ENCODE results near the gene RPAP3. TPM values are rescaled to one million over a fixed set of nuclear protein-coding genes. Genes with fewer than 3 reads are reported as not detected.
A peak's percentile ranks its signal among the peaks of the same experiment; 100 is the strongest.

The RPAP3 gene
- polyA plus RNA-seq, 1 donor (not counting 4 experiments of a cell fraction or from before 2014, with no cell fraction given) = 22.9 TPM

GRCh38 chr12:47725893-47726292, 20.1 kb upstream of the RPAP3 start:
- H4K20me1 ChIP-seq (ENCODE audit: control insufficient read depth, extremely low read depth, insufficient read depth, low read length) = no peaks in the 10 kb centered on the region
- H3K4me1 ChIP-seq (ENCODE audit: control insufficient read depth, extremely low read depth, insufficient read depth, low read length) = peaks cover 18% of the 10 kb centered on the region
- H3K9ac ChIP-seq (ENCODE audit: control insufficient read depth, extremely low read depth, insufficient read depth, low read length) = no peak overlapping the region
- H3K27me3 ChIP-seq (ENCODE audit: control insufficient read depth, extremely low read depth, insufficient read depth, low read length) = no peaks in the 10 kb centered on the region
- no peak for TF ChIP-seq EZH2 (IDR thresholded peaks at IDR 0.05; ENCODE audit: low read length)
- TF ChIP-seq CTCF (optimal IDR thresholded peaks at IDR 0.05 in 1 of 3, IDR thresholded peaks at IDR 0.05 in 1 of 3, conservative IDR thresholded peaks at IDR 0.05 in 1 of 3; ENCODE audit: extremely low read depth in 1 of 3, insufficient read depth in 2 of 3, low read length in 3 of 3) = no peak
- peak overlapping the region; percentile 50 for H2AFZ ChIP-seq (ENCODE audit: control insufficient read depth, low read length)
- H3K4me3 ChIP-seq (ENCODE audit: control insufficient read depth in 2 of 3, extremely low read depth in 1 of 3, insufficient read depth in 2 of 3, low read depth in 1 of 3, low read length in 3 of 3) = peak overlapping the region in 1 of 3 experiments; percentile 15
- FAIRE-seq = peak; percentile 62
- dilution Hi-C loops (cut with MboI; ENCODE audit: extremely low pct_ligation_motif_present, low sequenced_read_pairs) = no loop called here
- DNase-seq (ENCODE audit: low read depth, low spot score) = no peak
- no peaks in the 10 kb centered on the region for H3K36me3 ChIP-seq (ENCODE audit: control insufficient read depth in 2 of 2, extremely low read depth in 1 of 2, insufficient read depth in 2 of 2, low read length in 2 of 2)
- no peaks in the 10 kb centered on the region for H3K9me1 ChIP-seq (ENCODE audit: control insufficient read depth, extremely low read depth, insufficient read depth, low read length)
- no peaks in the 10 kb centered on the region for H3K79me2 ChIP-seq (ENCODE audit: control insufficient read depth, insufficient read depth, low read length)
- peak overlapping the region; percentile 47 for H3K4me2 ChIP-seq (ENCODE audit: control insufficient read depth, extremely low read depth, insufficient read depth, low read depth, low read length)
- no peaks in the 10 kb centered on the region for H3K9me3 ChIP-seq (ENCODE audit: control insufficient read depth, low read depth, low read length)
- no peak overlapping the region for H3K27ac ChIP-seq (ENCODE audit: control insufficient read depth, insufficient read depth, low read length)

GRCh38 chr12:47725091-47725772, 19.4 kb upstream of the RPAP3 start, which contains the start of gene ENDOU:
ENDOU (minus strand) TSS chr12:47725490; CDS start chr12:47725413, 77 bp downstream.
- Histone ChIP-seq H3K4me1 (ENCODE audit: control insufficient read depth, extremely low read depth, insufficient read depth, low read length) (peaks cover 18% of the 10 kb centered on the region), H3K27ac (ENCODE audit: control insufficient read depth, insufficient read depth, low read length) (no peak within 1 kb of the TSS), H3K9me3 (ENCODE audit: control insufficient read depth, low read depth, low read length) (no peaks in the 10 kb centered on the region), H3K79me2 (ENCODE audit: control insufficient read depth, insufficient read depth, low read length) (no peaks in the 10 kb centered on the region), H3K36me3 (ENCODE audit: control insufficient read depth in 2 of 2, extremely low read depth in 1 of 2, insufficient read depth in 2 of 2, low read length in 2 of 2) (no peaks in the 10 kb centered on the region), H3K27me3 (ENCODE audit: control insufficient read depth, extremely low read depth, insufficient read depth, low read length) (no peaks in the 10 kb centered on the region), H3K9ac (ENCODE audit: control insufficient read depth, extremely low read depth, insufficient read depth, low read length) (no peak within 1 kb of the TSS), H4K20me1 (ENCODE audit: control insufficient read depth, extremely low read depth, insufficient read depth, low read length) (no peaks in the 10 kb centered on the region), H2AFZ (ENCODE audit: control insufficient read depth, low read length) (peak within 1 kb of the TSS; percentile 50), H3K4me3 (ENCODE audit: control insufficient read depth in 2 of 3, extremely low read depth in 1 of 3, insufficient read depth in 2 of 3, low read depth in 1 of 3, low read length in 3 of 3) (peak within 1 kb of the TSS in 1 of 3 experiments; percentile 15), H3K4me2 (ENCODE audit: control insufficient read depth, extremely low read depth, insufficient read depth, low read depth, low read length) (peak within 1 kb of the TSS; percentile 47), H3K9me1 (ENCODE audit: control insufficient read depth, extremely low read depth, insufficient read depth, low read length) (no peaks in the 10 kb centered on the region)
- FAIRE-seq (peak; percentile 83), DNase-seq (ENCODE audit: low read depth, low spot score) (no peak)
- no peak for TF ChIP-seq CTCF (optimal IDR thresholded peaks at IDR 0.05 in 1 of 3, IDR thresholded peaks at IDR 0.05 in 1 of 3, conservative IDR thresholded peaks at IDR 0.05 in 1 of 3; ENCODE audit: extremely low read depth in 1 of 3, insufficient read depth in 2 of 3, low read length in 3 of 3)
- no peak for TF ChIP-seq EZH2 (IDR thresholded peaks at IDR 0.05; ENCODE audit: low read length)
- dilution Hi-C loops (cut with MboI; ENCODE audit: extremely low pct_ligation_motif_present, low sequenced_read_pairs) = no loop called here

All from keratinocyte (primary cell).